Esophagus muscularis mucosa (tissue), 4 donors: ENCODE results near the gene ARAP1. TPM values are rescaled to one million over a fixed set of nuclear protein-coding genes. Genes with fewer than 3 reads are reported as not detected.

ENCODE experiments used
- DNase-seq: peaks from one replicate; pipeline ENCODE4 v3.0.0-alpha.2; 2017; ENCODE audit errors: extremely low spot score
- H3K27ac ChIP-seq, 4 donors: fragments of 200-600 bp; sonication (generic); replicated peaks in 1 of 4; 1 replicate in 3 of 4; 2 replicates in 1 of 4; pipeline ENCODE4 v1.5.1; 2016 to 2019; ENCODE audit warnings: mild to moderate bottlenecking in 1 of 4
- H3K27me3 ChIP-seq, 4 donors: fragments of 200-600 bp; sonication (generic); one replicate each; pipeline versions ENCODE4 v1.5.1 to v1.6.0; 2016 to 2019
- H3K36me3 ChIP-seq, 4 donors: fragments of 200-600 bp; sonication (generic); one replicate each; pipeline ENCODE4 v1.5.1; 2016 to 2019
- H3K4me1 ChIP-seq, 4 donors: fragments of 200-600 bp; sonication (generic); one replicate each; pipeline ENCODE4 v1.5.1; 2016 to 2019
- H3K4me3 ChIP-seq, 4 donors: fragments of 200-600 bp; sonication (generic); 1 replicate in 2 of 4; 2 replicates in 2 of 4; pipeline ENCODE4 v1.5.1; 2016 to 2019; ENCODE audit warnings: mild to moderate bottlenecking in 4 of 4, moderate library complexity in 1 of 4
- H3K9me3 ChIP-seq, 4 donors: fragments of 200-600 bp; sonication (generic); 1 replicate in 3 of 4; 2 replicates in 1 of 4; pipeline ENCODE4 v1.5.1; 2016 to 2019
- CTCF ChIP-seq, 3 experiments: fragments of 200-600 bp in 2 of 3; fragments of 450-650 bp in 1 of 3; sonication (generic) in 2 of 3; IDR thresholded peaks; one replicate each; pipeline ENCODE4 v1.5.1; 2017 to 2019; ENCODE audit warnings: antibody characterized with exemption in 3 of 3, mild to moderate bottlenecking in 2 of 3, moderate library complexity in 1 of 3
- EP300 ChIP-seq: sonication (generic); formaldehyde crosslinking; IDR thresholded peaks from one replicate; pipeline ENCODE4 v1.6.1; 2017; ENCODE audit warnings: antibody characterized with exemption
- POLR2A ChIP-seq: fragments of 450-650 bp; IDR thresholded peaks from one replicate; pipeline ENCODE4 v1.6.1; 2017; ENCODE audit warnings: antibody characterized with exemption, moderate library complexity, mild to moderate bottlenecking, low read depth
- POLR2AphosphoS5 ChIP-seq, 2 donors: sonication (generic); formaldehyde crosslinking; IDR thresholded peaks; one replicate each; pipeline ENCODE4 v1.6.1; 2017; ENCODE audit warnings: antibody characterized with exemption in 2 of 2
- WGBS: methylation state at CpG from one replicate; pipeline ENCODE4 v1.1.5; 2018; 5-methylcytosine and 5-hydroxymethylcytosine counted together
- intact Hi-C: fragments of 100-400 bp; cut with DNase I; formaldehyde crosslinking; loops from one replicate; pipeline ENCODE4 v1.15.1; 2023
- total RNA-seq, 4 donors: library from RNA; depleted of rRNA; stranded (reverse); fragments of >200 nt; gene quantifications; one replicate each; pipeline versions ENCODE4 v1.1.0 to v1.2.1, GENCODE V29; 2016

Gene ARAP1
- total RNA-seq, 4 donors from 2014 or later = 83.7 to 115 (median 110) TPM

- no peaks in the 10 kb centered on the region for H3K27me3 ChIP-seq
- H3K27ac ChIP-seq = no peak overlapping the region
- H3K9me3 ChIP-seq = no peaks in the 10 kb centered on the region
- DNase-seq = no peak
- H3K36me3 ChIP-seq = no peaks in the 10 kb centered on the region
- no peak overlapping the region for H3K4me3 ChIP-seq
- peaks cover 13 to 15% (median 14%) of the 10 kb centered on the region in 4 donors for H3K4me1 ChIP-seq
- intact Hi-C loops = no loop called here
- TF ChIP-seq POLR2AphosphoS5 (IDR thresholded peaks at IDR 0.05) (no peak), POLR2A (no peak), CTCF (IDR thresholded peaks at IDR 0.05) (no peak), EP300 (no peak)
- WGBS = 55% methylated on average over 9 of the region's 16 CpGs
Observed at GRCh38 chr11:72787216-72788104, 35.3 kb upstream of the ARAP1 start.

GRCh38 chr11:72786305-72787215, 34.4 kb upstream of the ARAP1 start:
- no peak for TF ChIP-seq POLR2AphosphoS5 (IDR thresholded peaks at IDR 0.05)
- TF ChIP-seq EP300 = no peak
- TF ChIP-seq CTCF (IDR thresholded peaks at IDR 0.05) = no peak
- TF ChIP-seq POLR2A = no peak
- intact Hi-C loops = no loop called here
- 91% methylated on average over 7 of the region's 8 CpGs for WGBS

GRCh38 chr11:72784662-72785061, 32.5 kb upstream of the ARAP1 start:
- intact Hi-C loops = no loop called here
- TF ChIP-seq EP300 = no peak
- TF ChIP-seq POLR2A = no peak
- TF ChIP-seq POLR2AphosphoS5 (IDR thresholded peaks at IDR 0.05) = no peak
- no peak for TF ChIP-seq CTCF (IDR thresholded peaks at IDR 0.05)
- H3K27ac ChIP-seq = no peak overlapping the region
- WGBS = 93% methylated on average over 10 of the region's 10 CpGs
- no peaks in the 10 kb centered on the region for H3K27me3 ChIP-seq
- no peaks in the 10 kb centered on the region for H3K36me3 ChIP-seq
- no peak for DNase-seq
- H3K4me3 ChIP-seq = no peak overlapping the region
- H3K9me3 ChIP-seq = no peaks in the 10 kb centered on the region
- peaks cover 24 to 31% (median 30%) of the 10 kb centered on the region in 4 donors for H3K4me1 ChIP-seq

More at GRCh38 chr11:72786305-72787215, 34.4 kb upstream of the ARAP1 start:
- no peak for DNase-seq
- Histone ChIP-seq H3K27me3 (no peaks in the 10 kb centered on the region), H3K27ac (no peak overlapping the region), H3K9me3 (no peaks in the 10 kb centered on the region), H3K4me3 (no peak overlapping the region), H3K4me1 (peaks cover 17 to 20% (median 17%) of the 10 kb centered on the region in 4 donors), H3K36me3 (no peaks in the 10 kb centered on the region)

- Histone ChIP-seq H3K9me3 (no peaks in the 10 kb centered on the region), H3K4me3 (no peak overlapping the region), H3K27me3 (no peaks in the 10 kb centered on the region), H3K4me1 (peaks cover 18 to 40% (median 35%) of the 10 kb centered on the region in 4 donors), H3K27ac (no peak overlapping the region), H3K36me3 (no peaks in the 10 kb centered on the region)
- no peak for DNase-seq
- 100% methylated on average over 2 of the region's 2 CpGs for WGBS
- intact Hi-C loops = no loop called here
- TF ChIP-seq POLR2A (no peak), CTCF (IDR thresholded peaks at IDR 0.05) (no peak), EP300 (no peak), POLR2AphosphoS5 (IDR thresholded peaks at IDR 0.05) (no peak)
Observed at GRCh38 chr11:72783144-72783905, 31.1 kb upstream of the ARAP1 start.
